ENCODE measurements around the gene EPHB1. TPM values are rescaled to one million over a fixed set of nuclear protein-coding genes. Genes with fewer than 3 reads are reported as not detected.

EPHB1 gene
- polyA plus RNA-seq, 1 donor from 2014 or later, result 18.7 TPM

GRCh38 chr3:135047061-135047460, 252.0 kb downstream of the EPHB1 start:
- Histone ChIP-seq H3K27me3 (ENCODE audit: insufficient read depth, low read depth, low read length) (no peaks in the 10 kb centered on the region), H3K9me2 (ENCODE audit: insufficient read depth, low read length) (no peaks in the 10 kb centered on the region), H3K4me3 (ENCODE audit: low read length) (no peak overlapping the region), H2AFZ (ENCODE audit: low read depth, low read length) (no peak overlapping the region), H3K36me3 (ENCODE audit: insufficient read depth, low read length) (no peaks in the 10 kb centered on the region), H4K20me1 (ENCODE audit: insufficient read depth) (no peaks in the 10 kb centered on the region), H3K79me2 (replicated peaks; ENCODE audit: insufficient read depth, low read length) (no peaks in the 10 kb centered on the region), H3K27ac (ENCODE audit: low read length) (no peak overlapping the region), H3K9ac (ENCODE audit: low read length) (no peak overlapping the region), H3F3A (ENCODE audit: insufficient read depth, low read length, poor library complexity, severe bottlenecking) (no peaks in the 10 kb centered on the region), H3K4me2 (ENCODE audit: low read length) (no peak overlapping the region), H3K9me3 (ENCODE audit: low read length) (no peaks in the 10 kb centered on the region)
- TF ChIP-seq EZH2 (IDR thresholded peaks at IDR 0.05; ENCODE audit: borderline replicate concordance, insufficient read depth, low read length, poor library complexity, severe bottlenecking) (no peak), REST (IDR thresholded peaks at IDR 0.05; ENCODE audit: borderline replicate concordance) (no peak), MXI1 (conservative IDR thresholded peaks at IDR 0.05; ENCODE audit: poor library complexity, severe bottlenecking) (no peak), EP300 (conservative IDR thresholded peaks at IDR 0.05; ENCODE audit: poor library complexity, severe bottlenecking) (no peak), SMC3 (conservative IDR thresholded peaks at IDR 0.05; ENCODE audit: poor library complexity) (no peak), CTCF (IDR thresholded peaks at IDR 0.05; ENCODE audit: poor library complexity, severe bottlenecking) (no peak), RAD21 (conservative IDR thresholded peaks at IDR 0.05) (no peak), TAF1 (IDR thresholded peaks at IDR 0.05; ENCODE audit: low read depth) (no peak), POLR2AphosphoS5 (IDR thresholded peaks at IDR 0.05) (no peak)

DNA sequence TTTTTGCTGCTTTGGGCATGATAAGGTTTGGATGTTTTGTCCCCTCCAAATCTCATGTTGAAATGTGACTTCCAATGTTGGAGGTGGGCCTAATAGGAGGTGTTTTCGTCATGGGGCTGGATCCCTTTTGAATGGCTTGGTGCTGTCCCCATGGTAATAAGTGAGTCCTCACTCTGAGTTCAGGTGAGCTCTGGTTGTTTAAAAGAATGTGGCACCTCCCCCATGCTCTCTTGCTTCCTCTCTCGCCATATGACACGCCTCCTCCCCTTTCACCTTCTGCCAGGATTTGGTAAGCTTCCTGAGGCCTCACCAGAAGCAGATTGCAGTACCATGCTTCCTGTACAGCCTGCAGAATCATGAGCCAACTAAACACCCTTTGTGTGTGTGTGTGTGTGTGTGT, 255.5 kb downstream of the EPHB1 start:
- Histone ChIP-seq H3K4me2 (ENCODE audit: low read length) (no peak overlapping the region), H3K27me3 (ENCODE audit: insufficient read depth, low read depth, low read length) (no peaks in the 10 kb centered on the region), H4K20me1 (ENCODE audit: insufficient read depth) (no peaks in the 10 kb centered on the region), H3K9ac (ENCODE audit: low read length) (no peak overlapping the region), H3K4me3 (ENCODE audit: low read length) (no peak overlapping the region), H3K36me3 (ENCODE audit: insufficient read depth, low read length) (no peaks in the 10 kb centered on the region), H3K79me2 (replicated peaks; ENCODE audit: insufficient read depth, low read length) (no peaks in the 10 kb centered on the region), H3K27ac (ENCODE audit: low read length) (peak overlapping the region; percentile 64), H3K9me3 (ENCODE audit: low read length) (no peaks in the 10 kb centered on the region), H2AFZ (ENCODE audit: low read depth, low read length) (no peak overlapping the region), H3K9me2 (ENCODE audit: insufficient read depth, low read length) (no peaks in the 10 kb centered on the region), H3F3A (ENCODE audit: insufficient read depth, low read length, poor library complexity, severe bottlenecking) (no peaks in the 10 kb centered on the region)
- TF ChIP-seq REST (IDR thresholded peaks at IDR 0.05; ENCODE audit: borderline replicate concordance) (no peak), TAF1 (IDR thresholded peaks at IDR 0.05; ENCODE audit: low read depth) (no peak), CTCF (IDR thresholded peaks at IDR 0.05; ENCODE audit: poor library complexity, severe bottlenecking) (no peak), RAD21 (conservative IDR thresholded peaks at IDR 0.05) (no peak), EZH2 (IDR thresholded peaks at IDR 0.05; ENCODE audit: borderline replicate concordance, insufficient read depth, low read length, poor library complexity, severe bottlenecking) (no peak), EP300 (conservative IDR thresholded peaks at IDR 0.05; ENCODE audit: poor library complexity, severe bottlenecking) (no peak), SMC3 (conservative IDR thresholded peaks at IDR 0.05; ENCODE audit: poor library complexity) (no peak), POLR2AphosphoS5 (IDR thresholded peaks at IDR 0.05) (no peak), MXI1 (conservative IDR thresholded peaks at IDR 0.05; ENCODE audit: poor library complexity, severe bottlenecking) (no peak)
